Retina (tissue), 1 donor: ENCODE data around the gene MEIKIN.

Experiments
- DNase-seq: peaks from one replicate; pipeline ENCODE4 v3.0.0-alpha.2; 2016

The MEIKIN gene

GRCh38 chr5:131766689-131767088 is 178.8 kb downstream of the MEIKIN start:
- no peak for DNase-seq

GRCh38 chr5:131765261-131765660 is 180.2 kb downstream of the MEIKIN start:
- no peak for DNase-seq

- DNase-seq: no peak
Observed at GRCh38 chr5:131763968-131764367, 181.5 kb downstream of the MEIKIN start.

- DNase-seq: no peak
Observed at GRCh38 chr5:131760793-131761192, 184.7 kb downstream of the MEIKIN start.

- no peak for DNase-seq
Observed at GRCh38 chr5:131759704-131760103, 185.8 kb downstream of the MEIKIN start.

- no peak for DNase-seq
Observed at GRCh38 chr5:131758520-131758900, 187.0 kb downstream of the MEIKIN start.

GRCh38 chr5:131757830-131758519 is 187.5 kb downstream of the MEIKIN start:
- DNase-seq: no peak
